HCT116 (cell line): ENCODE results near the gene MLEC. TPM values are rescaled to one million over a fixed set of nuclear protein-coding genes. Genes with fewer than 3 reads are reported as not detected.

ENCODE experiments used
- ATAC-seq: fragments of 200-7000 bp; cut with Tn5 transposase; 2 replicates; pipeline ENCODE4 v1.9.1; 2020; ENCODE audit warnings: mild to moderate bottlenecking, moderate library complexity
- BruUV-seq: library from RNA; stranded (reverse); fragments of 400-500 nt; replicated peaks from 2 replicates; lab custom pipeline; 2021; lab: Mats Ljungman, UMichigan
- CTCF ChIA-PET: fragments of 300-600 bp; sonication (Branson Sonifier 250); formaldehyde crosslinking; loops from one replicate; lab custom pipeline; 2021; ENCODE audit warnings: antibody characterized with exemption; lab: Charles Lee
- POLR2A ChIA-PET: fragments of 300-600, 350-600 bp; sonication (Branson Sonifier 250); formaldehyde crosslinking; loops from one replicate; lab custom pipeline; 2021; ENCODE audit warnings: antibody characterized with exemption; lab: Charles Lee
- RAD21 ChIA-PET, 2 experiments: fragments of 300-600 bp; sonication (Branson Sonifier 250); formaldehyde crosslinking; loops; one replicate each; lab custom pipeline; 2023; ENCODE audit warnings: low total read pairs in 2 of 2; ENCODE audit not compliant: uncharacterized antibody in 2 of 2, unreplicated experiment in 2 of 2, low non-redundant PET in 1 of 2; lab: Charles Lee
- DNase-seq: peaks from one replicate; pipeline ENCODE4 v3.0.0-alpha.2; 2010; ENCODE audit warnings: low read depth, low spot score
- H2AFZ ChIP-seq: fragments of 200-600 bp; shearing (Covaris generic), sonication (generic); 2 replicates; pipeline ENCODE4 v1.6.1; 2017; ENCODE audit warnings: low read depth, mixed run types, mixed read lengths, antibody characterized with exemption, low read length; ENCODE audit not compliant: poor library complexity, severe bottlenecking
- H3K27ac ChIP-seq: 2 replicates; pipeline ENCODE4 v1.5.1; 2012; ENCODE audit warnings: low read depth, low read length
- H3K27me3 ChIP-seq: fragments of 200-600 bp; sonication (generic); 2 replicates; pipeline ENCODE4 v1.6.1; 2016; ENCODE audit warnings: mixed run types, low read length, mixed read lengths; ENCODE audit not compliant: insufficient read depth
- H3K36me3 ChIP-seq, 2 experiments: fragments of 200-500 bp in 1 of 2; fragments of 200-600 bp in 1 of 2; sonication (Bioruptor generic) in 1 of 2; sonication (generic) in 1 of 2; 2 replicates each; pipeline versions ENCODE4 v1.5.1 to v1.6.1; 2014 to 2016; ENCODE audit warnings: low read length in 2 of 2, inconsistent platforms in 1 of 2, mixed read lengths in 1 of 2, mixed run types in 1 of 2; ENCODE audit not compliant: insufficient read depth in 2 of 2, control insufficient read depth in 1 of 2
- H3K4me1 ChIP-seq, 2 experiments: fragments of 200-600 bp in 1 of 2; sonication (generic) in 1 of 2; 2 replicates each; pipeline versions ENCODE4 v1.5.1 to v1.6.1; 2012 to 2017; ENCODE audit warnings: low read length in 2 of 2, inconsistent platforms in 1 of 2, mild to moderate bottlenecking in 1 of 2, mixed read lengths in 1 of 2, mixed run types in 1 of 2, moderate library complexity in 1 of 2; ENCODE audit not compliant: insufficient read depth in 2 of 2, control insufficient read depth in 1 of 2
- H3K4me2 ChIP-seq: fragments of 200-600 bp; sonication (generic); 2 replicates; pipeline ENCODE4 v1.6.1; 2017; ENCODE audit warnings: mixed run types, low read length, mixed read lengths
- H3K4me3 ChIP-seq, 2 experiments: fragments of 200-600 bp in 1 of 2; sonication (generic) in 1 of 2; replicated peaks in 1 of 2; 2 replicates each; pipeline ENCODE4 v1.5.1; 2011 to 2016; ENCODE audit warnings: low read length in 2 of 2, control low read depth in 1 of 2, low read depth in 1 of 2, mild to moderate bottlenecking in 1 of 2, mixed read lengths in 1 of 2, mixed run types in 1 of 2
- H3K79me2 ChIP-seq: fragments of 200-600 bp; sonication (generic); 2 replicates; pipeline ENCODE4 v1.6.1; 2017; ENCODE audit warnings: mild to moderate bottlenecking, mixed run types, low read length, moderate library complexity, mixed read lengths; ENCODE audit not compliant: insufficient read depth
- H3K9ac ChIP-seq: fragments of 200-600 bp; sonication (generic); 2 replicates; pipeline ENCODE4 v1.6.1; 2016; ENCODE audit warnings: low read length, mixed read lengths
- H3K9me2 ChIP-seq: fragments of 200-600 bp; sonication (generic), shearing (Covaris generic); 2 replicates; pipeline ENCODE4 v1.6.1; 2017; ENCODE audit warnings: mixed run types, mild to moderate bottlenecking, moderate library complexity; ENCODE audit not compliant: insufficient read depth
- H3K9me3 ChIP-seq, 2 experiments: fragments of 200-500 bp in 1 of 2; fragments of 200-600 bp in 1 of 2; sonication (Bioruptor generic) in 1 of 2; sonication (generic) in 1 of 2; 2 replicates each; pipeline ENCODE4 v1.6.1; 2014 to 2017; ENCODE audit warnings: low read length in 2 of 2, mixed read lengths in 2 of 2, inconsistent platforms in 1 of 2, low read depth in 1 of 2, mild to moderate bottlenecking in 1 of 2, mixed run types in 1 of 2, moderate library complexity in 1 of 2; ENCODE audit not compliant: control insufficient read depth in 1 of 2, insufficient read depth in 1 of 2
- H4K20me1 ChIP-seq: fragments of 200-600 bp; sonication (generic), shearing (Covaris generic); 2 replicates; pipeline ENCODE4 v1.6.1; 2017; ENCODE audit warnings: mixed run types, mild to moderate bottlenecking, moderate library complexity; ENCODE audit not compliant: insufficient read depth
- CEBPB ChIP-seq: IDR thresholded peaks from 2 replicates; pipeline ENCODE4 v1.6.1; 2012; ENCODE audit warnings: low read depth
- ELF1 ChIP-seq: IDR thresholded peaks from 2 replicates; pipeline ENCODE4 v1.6.1; 2012; ENCODE audit warnings: low read depth, borderline replicate concordance
- EZH2phosphoT487 ChIP-seq: fragments of 200-600 bp; IDR thresholded peaks from 2 replicates; pipeline ENCODE4 v1.6.1; 2018; ENCODE audit warnings: antibody characterized with exemption, borderline replicate concordance
- FOSL1 ChIP-seq: IDR thresholded peaks from 2 replicates; pipeline ENCODE4 v1.6.1; 2012; ENCODE audit warnings: low read depth
- JUND ChIP-seq: IDR thresholded peaks from 2 replicates; pipeline ENCODE4 v1.6.1; 2012
- POLR2A ChIP-seq: IDR thresholded peaks from 2 replicates; pipeline ENCODE4 v1.7.0; 2011; ENCODE audit warnings: borderline replicate concordance; ENCODE audit not compliant: insufficient read depth, insufficient read length; ENCODE audit errors: extremely low read depth
- POLR2AphosphoS5 ChIP-seq: IDR thresholded peaks from 2 replicates; pipeline ENCODE4 v1.6.1; 2011; ENCODE audit warnings: mild to moderate bottlenecking, low read depth, low read length, moderate library complexity
- RAD21 ChIP-seq: IDR thresholded peaks from 2 replicates; pipeline ENCODE4 v1.6.1; 2012; ENCODE audit warnings: low read depth, mild to moderate bottlenecking
- YY1 ChIP-seq: IDR thresholded peaks from 2 replicates; pipeline ENCODE4 v1.6.1; 2011; ENCODE audit warnings: low read length, low read depth, moderate library complexity, mild to moderate bottlenecking; ENCODE audit not compliant: insufficient replicate concordance; ENCODE audit errors: extremely low read depth
- ZFX ChIP-seq: fragments of 450-650 bp; IDR thresholded peaks from 2 replicates; pipeline ENCODE4 v1.6.1; 2017
- ZNF274 ChIP-seq: fragments of 200-500 bp; sonication (Bioruptor generic); IDR thresholded peaks from 2 replicates; pipeline ENCODE4 v1.6.1; 2014; ENCODE audit warnings: mild to moderate bottlenecking, low read depth, low read length, inconsistent platforms
- intact Hi-C: fragments of 100-400 bp; cut with micrococcal nuclease; formaldehyde crosslinking; loops from 2 replicates; pipeline ENCODE4 v1.10.0; 2022
- total RNA-seq: library from RNA; stranded (reverse); gene quantifications from one replicate; pipeline ENCODE4 v1.2.1, GENCODE V29; 2021; ENCODE audit not compliant: unreplicated experiment
- TF ChIP-seq, protein P1 (sequence below): IDR thresholded peaks from 2 replicates; pipeline ENCODE4 v1.6.1; 2012
- TF ChIP-seq, protein P2 (sequence below), 3 experiments: fragments of 200-600 bp in 1 of 3; sonication (generic) in 1 of 3; IDR thresholded peaks in 2 of 3; conservative IDR thresholded peaks in 1 of 3; 2 replicates each; pipeline ENCODE4 v1.5.1; 2012 to 2017; ENCODE audit warnings: low read depth in 2 of 3, low read length in 2 of 3, antibody characterized with exemption in 1 of 3, borderline replicate concordance in 1 of 3, control low read depth in 1 of 3, mild to moderate bottlenecking in 1 of 3, mixed read lengths in 1 of 3, mixed run types in 1 of 3, moderate library complexity in 1 of 3; ENCODE audit not compliant: insufficient read depth in 1 of 3

Gene MLEC
- total RNA-seq, 1 experiment from 2014 or later, result 152 TPM

DNA sequence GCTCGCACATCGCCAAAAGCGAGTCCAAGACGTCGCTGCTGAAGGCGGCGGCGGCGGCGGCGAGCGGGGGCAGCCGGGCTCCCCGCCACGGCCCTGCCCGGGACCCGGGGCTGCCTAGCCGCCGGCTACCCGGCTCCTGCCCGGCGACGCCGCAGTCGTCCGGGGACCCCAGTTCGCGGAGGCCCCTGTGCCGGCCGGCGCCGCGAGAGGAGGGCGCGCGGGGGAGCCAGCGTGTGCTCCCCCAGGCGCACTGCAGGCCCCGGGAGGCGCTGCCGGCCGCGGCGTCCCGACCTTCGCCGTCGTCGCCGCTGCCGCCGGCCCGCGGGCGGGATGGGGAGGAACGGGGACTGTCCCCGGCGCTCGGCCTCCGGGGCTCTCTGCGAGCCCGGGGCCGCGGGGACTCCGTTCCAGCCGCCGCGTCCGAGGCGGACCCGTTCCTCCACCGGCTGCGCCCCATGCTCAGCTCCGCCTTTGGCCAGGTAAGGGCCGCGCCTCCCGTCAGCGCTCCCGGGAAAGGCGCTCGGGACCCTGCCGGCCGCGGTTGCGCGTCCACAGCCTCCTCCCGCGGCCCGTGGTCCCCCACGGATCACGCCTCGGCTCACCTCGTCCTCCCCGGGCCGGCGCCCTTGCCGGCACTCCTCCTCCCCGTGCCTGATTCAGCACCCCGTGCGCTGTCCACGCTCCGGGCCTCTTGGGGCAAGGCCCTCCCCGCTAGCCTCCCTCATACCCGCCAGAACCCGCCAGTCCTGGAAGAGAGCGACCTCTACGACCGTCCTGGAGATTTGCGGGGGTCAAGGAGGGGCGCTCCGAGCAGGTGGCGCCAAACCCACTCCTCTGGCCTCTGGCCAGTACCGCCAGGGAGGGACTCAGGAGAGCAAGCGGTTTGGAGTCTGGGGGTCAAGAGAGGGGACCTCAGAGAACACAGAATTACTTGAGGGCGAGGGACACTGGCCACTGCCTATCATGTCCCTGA, 45.8 kb upstream of the MLEC start (continued):
- TF ChIP-seq POLR2AphosphoS5, result no peak
- TF ChIP-seq POLR2A, result no peak
- TF ChIP-seq EZH2phosphoT487, result no peak
- TF ChIP-seq, protein P1, sequence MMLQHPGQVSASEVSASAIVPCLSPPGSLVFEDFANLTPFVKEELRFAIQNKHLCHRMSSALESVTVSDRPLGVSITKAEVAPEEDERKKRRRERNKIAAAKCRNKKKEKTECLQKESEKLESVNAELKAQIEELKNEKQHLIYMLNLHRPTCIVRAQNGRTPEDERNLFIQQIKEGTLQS, result no peak

DNA sequence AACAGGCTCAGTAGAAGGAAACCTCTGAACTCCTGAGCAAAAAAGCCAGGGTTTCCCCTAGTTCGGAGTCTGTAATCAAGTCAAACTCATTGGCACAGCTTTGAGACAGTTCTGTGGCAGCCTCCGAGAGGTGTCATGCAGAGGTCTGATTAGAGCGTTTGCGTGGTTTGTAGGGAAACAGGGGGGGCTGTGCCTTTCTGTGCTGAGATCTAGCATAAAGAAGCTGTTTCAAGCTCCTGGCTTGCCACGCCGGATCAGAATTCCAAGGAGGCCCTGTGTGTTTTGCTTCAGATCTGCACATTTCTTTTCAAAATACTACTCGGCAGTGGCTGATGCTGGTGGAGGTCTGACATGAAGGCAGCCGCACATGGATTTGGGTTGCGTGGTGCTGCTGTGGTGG, 44.8 kb upstream of the MLEC start:
- no peaks in the 10 kb centered on the region for H4K20me1 ChIP-seq
- no peaks in the 10 kb centered on the region for H3K9me2 ChIP-seq
- intact Hi-C loops, result loop anchor here (10.0 kb wide), 2 partner anchors 207 to 363 kb away; partner anchors contain the start of gene COX6A1
- no peaks in the 10 kb centered on the region for H3K9me3 ChIP-seq
- no peak overlapping the region for H3K4me3 ChIP-seq
- no peak overlapping the region for H2AFZ ChIP-seq
- ChIA-PET CTCF (interaction anchor here (0.6 kb wide), 1 partner anchor 360 kb away, joined by 3 read pairs; no protein-coding TSS in a partner anchor), RAD21 (no interaction called here), POLR2A (interaction anchor here (0.5 kb wide), 1 partner anchor 335 kb away, joined by 3 read pairs; no protein-coding TSS in a partner anchor)
- no peaks in the 10 kb centered on the region for H3K36me3 ChIP-seq
- no peak overlapping the region for H3K27ac ChIP-seq
- no peaks in the 10 kb centered on the region for H3K79me2 ChIP-seq
- H3K9ac ChIP-seq, result no peak overlapping the region
- no peak for DNase-seq
- no TSS peak for BruUV-seq
- peaks cover 9 to 23% of the 10 kb centered on the region in 2 experiments; a peak in 3 of 4 replicates for H3K4me1 ChIP-seq
- H3K27me3 ChIP-seq, result peaks cover 4% of the 10 kb centered on the region; the same call in 1 of the 2 replicates
- TF ChIP-seq ELF1 (no peak), EZH2phosphoT487 (no peak), ZFX (no peak), ZNF274 (no peak), JUND (no peak), YY1 (no peak), FOSL1 (no peak), POLR2A (no peak), CEBPB (no peak), RAD21 (no peak)
- TF ChIP-seq, protein P1, result no peak
- TF ChIP-seq, protein P2, sequence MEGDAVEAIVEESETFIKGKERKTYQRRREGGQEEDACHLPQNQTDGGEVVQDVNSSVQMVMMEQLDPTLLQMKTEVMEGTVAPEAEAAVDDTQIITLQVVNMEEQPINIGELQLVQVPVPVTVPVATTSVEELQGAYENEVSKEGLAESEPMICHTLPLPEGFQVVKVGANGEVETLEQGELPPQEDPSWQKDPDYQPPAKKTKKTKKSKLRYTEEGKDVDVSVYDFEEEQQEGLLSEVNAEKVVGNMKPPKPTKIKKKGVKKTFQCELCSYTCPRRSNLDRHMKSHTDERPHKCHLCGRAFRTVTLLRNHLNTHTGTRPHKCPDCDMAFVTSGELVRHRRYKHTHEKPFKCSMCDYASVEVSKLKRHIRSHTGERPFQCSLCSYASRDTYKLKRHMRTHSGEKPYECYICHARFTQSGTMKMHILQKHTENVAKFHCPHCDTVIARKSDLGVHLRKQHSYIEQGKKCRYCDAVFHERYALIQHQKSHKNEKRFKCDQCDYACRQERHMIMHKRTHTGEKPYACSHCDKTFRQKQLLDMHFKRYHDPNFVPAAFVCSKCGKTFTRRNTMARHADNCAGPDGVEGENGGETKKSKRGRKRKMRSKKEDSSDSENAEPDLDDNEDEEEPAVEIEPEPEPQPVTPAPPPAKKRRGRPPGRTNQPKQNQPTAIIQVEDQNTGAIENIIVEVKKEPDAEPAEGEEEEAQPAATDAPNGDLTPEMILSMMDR (IDR thresholded peaks at IDR 0.05 in 2 of 3, conservative IDR thresholded peaks at IDR 0.05 in 1 of 3; ENCODE audit: borderline replicate concordance in 1 of 3, insufficient read depth in 1 of 3, low read depth in 2 of 3, low read length in 2 of 3), result no peak
- no peak for ATAC-seq
- H3K4me2 ChIP-seq, result peak overlapping the region; percentile 92
